Measurements from ENCODE around the gene TAF1B.
"Not testable (repeated sequence)": the region's sequence is repeated elsewhere in the genome, so short reads cannot be mapped to it uniquely, and the experiment has no call there.

TAF1B gene

DNA sequence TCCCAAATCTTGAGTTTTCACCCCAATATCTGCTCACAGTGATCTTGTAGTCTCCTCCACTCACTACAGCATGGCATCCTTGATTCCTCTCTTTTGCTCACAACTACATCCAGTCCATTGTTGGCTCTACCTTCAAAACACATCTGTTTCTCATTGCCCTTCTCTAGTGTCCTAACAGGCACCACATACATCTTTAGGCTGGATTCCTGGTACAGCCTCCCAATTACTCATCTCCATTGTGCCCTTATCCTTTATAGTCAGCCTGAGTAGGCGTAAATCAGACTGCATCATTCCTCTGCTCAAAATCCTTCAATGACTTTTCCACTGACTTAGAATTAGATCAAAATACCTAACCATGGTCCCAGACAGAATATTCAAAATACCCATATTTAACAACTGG, 10.7 kb upstream of the TAF1B start:
- DNase-seq: no peak

DNA sequence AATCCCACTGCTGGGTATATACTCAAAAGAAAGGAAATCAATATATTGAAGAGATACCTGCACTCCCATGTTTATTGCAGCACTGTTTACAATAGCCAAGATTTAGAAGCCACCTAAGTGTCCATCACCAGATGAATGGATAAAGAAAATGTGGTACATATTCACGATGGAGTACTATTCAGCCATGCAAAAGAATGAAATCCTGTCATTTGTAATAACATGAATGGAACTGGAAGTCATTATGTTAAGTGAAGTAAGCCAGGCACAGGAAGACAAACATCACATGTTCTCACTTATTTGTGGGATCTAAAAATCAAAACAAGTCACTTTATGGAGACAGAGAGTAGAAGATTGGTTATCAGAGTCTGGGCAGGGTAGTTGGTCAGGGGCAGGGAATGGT, 8.2 kb upstream of the TAF1B start:
- not testable (repeated sequence) for DNase-seq

DNA sequence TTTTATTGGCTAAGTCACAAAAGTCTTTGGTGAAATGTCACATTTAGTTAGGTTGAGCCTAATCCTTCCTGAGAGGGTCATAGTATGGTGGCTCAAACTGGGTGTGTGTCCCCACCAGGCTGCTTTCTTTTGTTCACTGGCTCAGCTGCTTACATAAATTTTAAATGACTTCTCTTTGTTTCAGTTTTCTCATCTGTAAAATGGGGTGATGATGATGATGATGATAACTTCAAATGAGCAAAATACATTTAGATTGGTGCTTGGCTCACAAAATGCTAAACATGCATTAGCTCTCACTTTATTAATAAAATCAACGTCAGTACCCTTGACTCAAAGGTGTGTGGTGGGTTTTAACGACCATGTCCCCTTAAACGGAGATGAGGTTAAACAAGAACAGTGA, 7.2 kb upstream of the TAF1B start:
- DNase-seq: no peak

GRCh38 chr2:9836517-9836916, 6.8 kb upstream of the TAF1B start:
- DNase-seq: no peak

DNA sequence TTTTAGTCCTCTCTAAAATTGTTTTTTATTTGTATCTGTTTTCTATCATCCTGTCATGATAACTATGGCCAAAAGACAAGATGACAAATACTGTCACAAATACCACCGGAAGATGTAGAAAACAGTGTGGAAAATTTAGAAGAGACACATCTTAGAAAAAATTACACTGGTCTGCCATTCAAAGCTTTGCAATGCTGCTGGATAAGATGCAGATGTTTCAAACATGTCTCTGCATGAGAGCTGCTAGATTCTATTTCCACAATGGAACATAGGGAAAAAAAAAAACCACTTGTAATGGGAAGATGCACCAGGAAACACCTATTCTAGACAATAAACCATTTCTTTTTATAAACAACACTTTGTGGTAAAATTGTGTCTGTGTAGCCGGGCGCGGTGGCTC, 5.8 kb upstream of the TAF1B start:
- no peak for DNase-seq

DNA sequence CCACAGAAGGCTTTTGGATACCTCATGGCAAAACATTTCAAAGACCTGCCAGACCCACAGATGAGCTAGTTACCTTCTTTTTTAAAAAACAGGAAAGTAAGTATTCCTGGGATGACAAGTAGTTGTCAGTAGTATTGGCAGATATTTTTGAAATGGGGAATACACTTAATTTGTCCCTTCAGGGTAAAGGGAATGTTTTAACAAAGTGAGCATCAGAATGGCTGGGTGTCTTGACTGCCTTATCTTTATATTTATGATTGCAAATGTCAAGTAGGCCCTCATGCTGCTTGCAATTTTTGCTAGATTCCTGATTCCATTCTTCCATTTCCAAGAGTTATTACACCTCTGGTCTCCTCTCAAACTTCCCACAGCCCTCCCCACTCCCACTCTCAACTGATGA, 4.9 kb upstream of the TAF1B start:
- no peak for DNase-seq

DNA sequence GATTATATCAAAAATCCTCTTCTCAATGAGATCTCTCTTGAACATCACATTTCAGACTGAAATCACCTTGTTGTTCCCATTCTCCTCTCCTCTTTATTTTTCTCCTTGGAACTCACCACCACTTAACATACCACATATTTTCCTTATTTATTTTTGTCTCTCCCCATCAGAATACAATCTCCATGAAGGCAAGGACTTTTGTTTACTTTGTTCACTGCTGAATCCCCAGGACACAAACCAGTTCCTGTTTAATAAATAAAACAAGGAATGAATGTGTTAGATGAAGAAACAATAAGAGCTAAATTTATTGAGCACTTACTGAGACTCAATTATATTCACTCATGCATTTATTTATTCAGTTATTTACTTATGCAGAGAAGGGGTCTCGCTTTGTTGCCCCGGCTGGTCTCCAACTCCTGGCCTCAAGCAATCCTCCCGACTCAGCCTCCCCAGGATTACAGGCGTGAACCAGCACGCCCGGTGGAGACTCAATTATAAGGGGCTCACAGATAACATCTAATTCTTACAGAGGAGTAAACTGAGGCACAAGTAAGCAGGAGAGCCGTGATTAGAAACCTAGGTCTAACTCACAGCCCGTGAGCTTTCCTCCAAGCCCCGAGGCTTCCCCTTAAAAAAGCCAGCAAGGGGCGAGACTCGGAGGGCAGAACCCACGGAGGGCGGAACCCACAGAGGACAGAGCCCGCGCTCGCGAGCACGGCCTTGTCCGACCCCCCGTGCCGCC, 616 bp upstream of the TAF1B start:
- DNase-seq: no peak

GRCh38 chr2:9844036-9844483, 786 bp downstream of the TAF1B start:
- peak in 1 of 2 donors; percentile 35 for DNase-seq

DNA sequence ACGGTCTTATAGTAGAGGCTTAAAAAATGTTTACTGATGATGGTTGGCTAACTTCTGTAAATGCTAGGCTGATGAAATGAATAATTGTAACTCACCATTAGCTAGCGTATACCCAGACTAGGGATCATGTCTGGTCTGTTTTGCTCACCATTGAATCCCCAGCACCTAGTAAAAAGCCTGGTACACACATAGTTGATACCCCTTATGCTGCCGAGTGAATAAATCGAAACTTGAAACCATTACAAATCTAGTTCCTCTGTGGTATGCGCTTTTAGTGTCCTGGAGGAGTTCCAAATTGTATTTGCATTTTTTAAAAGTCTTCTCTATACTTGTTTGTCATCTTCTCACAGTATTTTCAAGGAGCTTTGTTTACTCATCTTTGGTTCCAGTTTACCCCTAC, 1.3 kb downstream of the TAF1B start:
- peak in 1 of 2 donors; percentile 19 for DNase-seq

GRCh38 chr2:9846554-9846953, 3.3 kb downstream of the TAF1B start:
- no peak for DNase-seq

- no peak for DNase-seq
Measured at GRCh38 chr2:9847140-9847539, 3.9 kb downstream of the TAF1B start.

GRCh38 chr2:9852881-9853280, 9.6 kb downstream of the TAF1B start:
- DNase-seq: no peak

GRCh38 chr2:9857814-9858729, 14.8 kb downstream of the TAF1B start:
- no peak for DNase-seq

- DNase-seq: no peak
Measured at GRCh38 chr2:9858730-9859068, 15.4 kb downstream of the TAF1B start.

GRCh38 chr2:9860922-9861580, 17.8 kb downstream of the TAF1B start:
- DNase-seq: not testable (repeated sequence)

GRCh38 chr2:9867881-9868280, 24.6 kb downstream of the TAF1B start:
- no peak for DNase-seq

DNA sequence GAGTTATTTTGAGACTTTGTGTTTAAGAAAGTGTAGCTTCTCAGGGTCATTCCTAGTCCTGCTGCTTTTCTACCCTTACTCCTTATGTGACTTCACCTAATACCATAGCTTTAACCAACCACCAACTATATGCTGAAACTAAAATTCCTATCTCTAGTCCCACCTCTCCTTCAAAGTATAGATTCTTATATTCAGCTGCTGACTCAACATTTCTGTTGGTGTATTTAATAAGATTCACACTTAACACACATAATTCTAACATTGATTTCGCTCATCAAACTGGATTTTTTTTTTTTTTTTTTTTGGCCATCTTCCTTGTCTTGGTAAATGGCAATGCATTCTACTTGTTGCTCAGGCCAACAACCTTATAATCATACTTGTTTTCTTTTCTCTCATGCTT, 30.1 kb downstream of the TAF1B start:
- DNase-seq: no peak

DNA sequence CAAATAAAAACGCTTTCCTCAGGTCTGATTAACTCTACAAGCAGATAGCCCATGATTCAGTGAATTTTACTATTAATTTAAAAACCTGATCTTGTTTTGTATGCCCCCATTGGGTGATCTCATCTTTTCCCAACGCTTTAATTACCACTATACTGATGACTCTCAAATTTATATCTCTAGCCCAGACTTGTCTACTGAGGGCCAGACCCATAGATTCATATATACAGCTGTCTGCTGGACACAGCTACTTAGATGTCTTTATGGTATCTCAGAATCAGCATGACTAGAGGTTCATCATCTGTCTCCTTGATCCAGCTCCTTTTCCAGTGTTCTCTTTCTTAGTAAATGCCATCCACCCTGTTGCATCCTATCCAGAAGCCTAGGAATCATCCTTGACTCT, 33.8 kb downstream of the TAF1B start:
- DNase-seq: no peak

DNA sequence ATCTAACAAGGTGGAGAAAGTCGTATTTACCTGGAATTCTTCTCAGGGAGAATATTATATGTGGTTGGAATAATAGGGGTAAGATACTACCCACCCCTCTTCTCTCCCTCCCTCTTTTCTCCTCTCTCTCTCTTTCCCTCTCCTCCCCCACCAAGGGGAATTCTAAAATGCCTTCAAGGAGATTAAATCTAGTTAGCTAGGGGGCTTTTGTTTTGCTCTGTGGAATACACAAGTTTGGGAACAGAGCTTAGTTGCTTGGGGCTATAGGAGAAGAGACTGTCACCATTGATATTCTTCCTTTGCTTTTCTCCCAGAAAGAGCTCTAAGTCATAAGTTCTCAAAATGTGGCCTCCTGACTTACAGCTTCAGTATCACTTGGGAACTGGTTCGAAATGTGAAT, 34.5 kb downstream of the TAF1B start:
- DNase-seq: no peak

- DNase-seq: no peak
Measured at GRCh38 chr2:9879455-9880194, 36.4 kb downstream of the TAF1B start.

- DNase-seq: no peak
Measured at GRCh38 chr2:9883897-9884296, 40.6 kb downstream of the TAF1B start.

DNA sequence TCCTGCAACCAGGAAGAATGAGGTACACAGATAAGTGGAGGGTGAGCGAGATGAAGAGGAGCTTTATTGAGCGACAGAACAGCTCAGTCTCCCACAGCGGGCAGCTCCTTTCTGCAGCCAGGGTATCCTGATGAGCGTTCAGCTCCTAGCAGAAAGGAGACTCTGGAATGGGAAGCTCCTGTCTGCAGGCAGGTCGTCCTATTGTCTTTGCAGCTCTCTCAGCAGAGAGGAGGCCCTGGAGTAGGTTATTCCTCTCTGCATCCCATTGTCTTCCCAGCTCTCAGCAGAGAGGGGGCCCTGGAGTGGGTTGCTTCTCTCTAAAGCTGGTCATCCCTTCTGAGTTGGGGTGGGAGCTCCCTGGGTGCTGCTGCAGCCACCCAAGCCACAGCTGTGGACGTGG, 41.2 kb downstream of the TAF1B start:
- DNase-seq: no peak
